HL-60/S4 (cell line): ENCODE results near the gene ARHGAP15.

ENCODE experiments used
- in situ Hi-C: fragments of 300-500 bp; cut with MboI; formaldehyde crosslinking; loops from 2 replicates; pipeline ENCODE4 v1.14.3; 2022; ENCODE audit warnings: low sequenced_read_pairs

The ARHGAP15 gene

GRCh38 chr2:143433840-143434239, 304.6 kb downstream of the ARHGAP15 start:
- in situ Hi-C loops = no loop called here

GRCh38 chr2:143434445-143434844, 305.2 kb downstream of the ARHGAP15 start:
- in situ Hi-C loops = no loop called here

- in situ Hi-C loops = no loop called here
These were observed 305.9 kb downstream of the ARHGAP15 start for GRCh38 chr2:143435131-143435530.

- in situ Hi-C loops = no loop called here
These were observed 307.7 kb downstream of the ARHGAP15 start for GRCh38 chr2:143436951-143437350.

- in situ Hi-C loops = no loop called here
These were observed 311.3 kb downstream of the ARHGAP15 start for GRCh38 chr2:143440411-143441012.

- in situ Hi-C loops = no loop called here
These were observed 313.0 kb downstream of the ARHGAP15 start for GRCh38 chr2:143442193-143442592.

GRCh38 chr2:143451642-143452281, 322.5 kb downstream of the ARHGAP15 start:
- in situ Hi-C loops = no loop called here

- in situ Hi-C loops = no loop called here
These were observed 323.7 kb downstream of the ARHGAP15 start for GRCh38 chr2:143452817-143453451.

- in situ Hi-C loops = no loop called here
These were observed 324.8 kb downstream of the ARHGAP15 start for GRCh38 chr2:143453981-143454511.

- in situ Hi-C loops = no loop called here
These were observed 326.1 kb downstream of the ARHGAP15 start for GRCh38 chr2:143455317-143455716.

- in situ Hi-C loops = no loop called here
These were observed 329.3 kb downstream of the ARHGAP15 start for GRCh38 chr2:143458258-143459190.

GRCh38 chr2:143460382-143460781, 331.2 kb downstream of the ARHGAP15 start:
- in situ Hi-C loops = no loop called here

- in situ Hi-C loops = no loop called here
These were observed 334.5 kb downstream of the ARHGAP15 start for GRCh38 chr2:143463719-143464118.

- in situ Hi-C loops = no loop called here
These were observed 337.2 kb downstream of the ARHGAP15 start for GRCh38 chr2:143466391-143466790.

GRCh38 chr2:143467011-143467410, 337.8 kb downstream of the ARHGAP15 start:
- in situ Hi-C loops = no loop called here

- in situ Hi-C loops = no loop called here
These were observed 339.2 kb downstream of the ARHGAP15 start for GRCh38 chr2:143468341-143468888.

- in situ Hi-C loops = no loop called here
These were observed 340.1 kb downstream of the ARHGAP15 start for GRCh38 chr2:143469323-143469722.

- in situ Hi-C loops = no loop called here
These were observed 342.3 kb downstream of the ARHGAP15 start for GRCh38 chr2:143471550-143471949.

GRCh38 chr2:143473216-143473615, 344.0 kb downstream of the ARHGAP15 start:
- in situ Hi-C loops = no loop called here

GRCh38 chr2:143473820-143474219, 344.6 kb downstream of the ARHGAP15 start:
- in situ Hi-C loops = no loop called here

GRCh38 chr2:143474586-143474985, 345.4 kb downstream of the ARHGAP15 start:
- in situ Hi-C loops = no loop called here
